Measurements from ENCODE around the gene ARHGEF7.

The ARHGEF7 gene

GRCh38 chr13:111111376-111111937 lies 3.7 kb upstream of the ARHGEF7 start:
- DNase-seq (ENCODE audit: low read depth) = no peak

GRCh38 chr13:111112196-111112595 lies 2.9 kb upstream of the ARHGEF7 start:
- no peak for DNase-seq (ENCODE audit: low read depth)

GRCh38 chr13:111114362-111115060 lies 599 bp upstream of the ARHGEF7 start:
- no peak for DNase-seq (ENCODE audit: low read depth)

GRCh38 chr13:111115965-111116521 lies 933 bp downstream of the ARHGEF7 start:
- DNase-seq (ENCODE audit: low read depth) = no peak

- no peak for DNase-seq (ENCODE audit: low read depth)
These were observed 1.7 kb downstream of the ARHGEF7 start for GRCh38 chr13:111116856-111117255.

GRCh38 chr13:111117289-111117688 lies 2.2 kb downstream of the ARHGEF7 start:
- DNase-seq (ENCODE audit: low read depth) = no peak

GRCh38 chr13:111117961-111118360 lies 2.9 kb downstream of the ARHGEF7 start:
- DNase-seq (ENCODE audit: low read depth) = no peak

GRCh38 chr13:111118898-111119607 lies 3.9 kb downstream of the ARHGEF7 start:
- no peak for DNase-seq (ENCODE audit: low read depth)

GRCh38 chr13:111119966-111120365 lies 4.9 kb downstream of the ARHGEF7 start:
- DNase-seq (ENCODE audit: low read depth) = no peak

GRCh38 chr13:111120422-111120821 lies 5.3 kb downstream of the ARHGEF7 start:
- no peak for DNase-seq (ENCODE audit: low read depth)

- DNase-seq (ENCODE audit: low read depth) = no peak
These were observed 5.8 kb downstream of the ARHGEF7 start for GRCh38 chr13:111120913-111121312.

- DNase-seq (ENCODE audit: low read depth) = no peak
These were observed 6.4 kb downstream of the ARHGEF7 start for GRCh38 chr13:111121506-111121905.

- no peak for DNase-seq (ENCODE audit: low read depth)
These were observed 6.9 kb downstream of the ARHGEF7 start for GRCh38 chr13:111122056-111122455.

GRCh38 chr13:111122631-111123030 lies 7.5 kb downstream of the ARHGEF7 start:
- DNase-seq (ENCODE audit: low read depth) = no peak

- no peak for DNase-seq (ENCODE audit: low read depth)
These were observed 8.1 kb downstream of the ARHGEF7 start for GRCh38 chr13:111123221-111123620.

- no peak for DNase-seq (ENCODE audit: low read depth)
These were observed 8.5 kb downstream of the ARHGEF7 start for GRCh38 chr13:111123649-111124048.

- no peak for DNase-seq (ENCODE audit: low read depth)
These were observed 11.4 kb downstream of the ARHGEF7 start for GRCh38 chr13:111126509-111126908.

- DNase-seq (ENCODE audit: low read depth) = no peak
These were observed 14.5 kb downstream of the ARHGEF7 start for GRCh38 chr13:111129465-111130115.

- DNase-seq (ENCODE audit: low read depth) = no peak
These were observed 15.0 kb downstream of the ARHGEF7 start for GRCh38 chr13:111130116-111130508.

- no peak for DNase-seq (ENCODE audit: low read depth)
These were observed 15.9 kb downstream of the ARHGEF7 start for GRCh38 chr13:111131048-111131447.

- DNase-seq (ENCODE audit: low read depth) = no peak
These were observed 16.5 kb downstream of the ARHGEF7 start for GRCh38 chr13:111131611-111132010.

- no peak for DNase-seq (ENCODE audit: low read depth)
These were observed 17.8 kb downstream of the ARHGEF7 start for GRCh38 chr13:111132948-111133347.

GRCh38 chr13:111139452-111139851 lies 24.3 kb downstream of the ARHGEF7 start:
- no peak for DNase-seq (ENCODE audit: low read depth)

Measured in HS-27A (cell line).